Mucosa of rectum (tissue), 2 donors: ENCODE results near the gene KLHL3.

Source experiments
- H3K27ac ChIP-seq, 2 donors: one replicate each; pipeline ENCODE4 v1.7.0; 2013; ENCODE audit warnings: inconsistent platforms in 2 of 2, low read depth in 2 of 2, low read length in 2 of 2
- H3K27me3 ChIP-seq, 2 donors: one replicate each; pipeline ENCODE4 v1.7.0; 2013; ENCODE audit warnings: low read length in 2 of 2; ENCODE audit not compliant: control insufficient read depth in 2 of 2, insufficient read depth in 2 of 2
- H3K36me3 ChIP-seq, 2 donors: one replicate each; pipeline ENCODE4 v1.7.0; 2013; ENCODE audit warnings: low read length in 2 of 2; ENCODE audit not compliant: control insufficient read depth in 2 of 2, insufficient read depth in 2 of 2
- H3K4me1 ChIP-seq, 2 donors: one replicate each; pipeline ENCODE4 v1.7.0; 2013; ENCODE audit warnings: low read length in 2 of 2, mild to moderate bottlenecking in 1 of 2; ENCODE audit not compliant: control insufficient read depth in 2 of 2, insufficient read depth in 2 of 2
- H3K4me3 ChIP-seq, 2 donors: one replicate each; pipeline ENCODE4 v1.7.0; 2013; ENCODE audit warnings: low read length in 2 of 2
- H3K9ac ChIP-seq, 2 donors: one replicate each; pipeline ENCODE4 v1.7.0; 2013; ENCODE audit warnings: low read length in 2 of 2, low read depth in 1 of 2, mild to moderate bottlenecking in 1 of 2
- H3K9me3 ChIP-seq, 2 donors: one replicate each; pipeline ENCODE4 v1.7.0; 2013; ENCODE audit warnings: low read length in 2 of 2; ENCODE audit not compliant: control insufficient read depth in 2 of 2
- donor health status: healthy.
- donor health status: Normal muscosa, but diverticular disease.

Gene KLHL3

GRCh38 chr5:137672001-137672400 lies 63.9 kb downstream of the KLHL3 start:
- Histone ChIP-seq H3K27ac (no peak overlapping the region), H3K4me3 (no peak overlapping the region), H3K27me3 (no peaks in the 10 kb centered on the region), H3K9me3 (no peaks in the 10 kb centered on the region), H3K36me3 (no peaks in the 10 kb centered on the region), H3K9ac (no peak overlapping the region), H3K4me1 (no peaks in the 10 kb centered on the region)

- H3K4me3 ChIP-seq, result no peak overlapping the region
- no peaks in the 10 kb centered on the region for H3K27me3 ChIP-seq
- no peak overlapping the region for H3K9ac ChIP-seq
- H3K27ac ChIP-seq, result no peak overlapping the region
- no peaks in the 10 kb centered on the region for H3K36me3 ChIP-seq
- no peaks in the 10 kb centered on the region for H3K9me3 ChIP-seq
- H3K4me1 ChIP-seq, result no peaks in the 10 kb centered on the region
These were observed 66.1 kb downstream of the KLHL3 start for GRCh38 chr5:137669811-137670210.

GRCh38 chr5:137668637-137669036 lies 67.3 kb downstream of the KLHL3 start:
- Histone ChIP-seq H3K27me3 (no peaks in the 10 kb centered on the region), H3K9me3 (no peaks in the 10 kb centered on the region), H3K4me1 (no peaks in the 10 kb centered on the region), H3K27ac (no peak overlapping the region), H3K4me3 (no peak overlapping the region), H3K36me3 (no peaks in the 10 kb centered on the region), H3K9ac (no peak overlapping the region)

GRCh38 chr5:137667341-137667740 lies 68.5 kb downstream of the KLHL3 start:
- no peak overlapping the region for H3K9ac ChIP-seq
- no peaks in the 10 kb centered on the region for H3K27me3 ChIP-seq
- H3K9me3 ChIP-seq, result no peaks in the 10 kb centered on the region
- H3K27ac ChIP-seq, result no peak overlapping the region
- H3K4me1 ChIP-seq, result no peaks in the 10 kb centered on the region
- H3K4me3 ChIP-seq, result no peak overlapping the region
- no peaks in the 10 kb centered on the region for H3K36me3 ChIP-seq

DNA sequence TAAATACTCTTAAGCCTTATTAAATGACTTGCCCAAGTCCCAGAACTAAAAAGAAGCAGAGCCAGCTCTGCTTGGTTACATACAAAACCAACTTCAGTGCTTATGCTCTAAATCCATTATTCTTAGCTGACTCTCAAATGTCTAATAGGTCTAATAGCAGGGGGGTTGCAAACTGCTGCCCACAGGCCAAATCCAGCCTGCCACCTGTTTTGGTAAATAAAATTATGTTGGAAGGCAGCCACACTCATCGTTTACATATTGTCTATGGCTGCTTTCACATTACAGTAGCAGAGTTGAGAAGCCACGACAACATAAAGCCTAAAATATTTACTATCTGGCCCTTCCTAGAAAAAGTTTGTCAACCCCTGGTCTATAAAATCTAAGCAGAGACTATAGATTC lies 69.0 kb downstream of the KLHL3 start:
- H3K9me3 ChIP-seq, result no peaks in the 10 kb centered on the region
- no peak overlapping the region for H3K27ac ChIP-seq
- H3K4me3 ChIP-seq, result no peak overlapping the region
- H3K9ac ChIP-seq, result no peak overlapping the region
- H3K36me3 ChIP-seq, result no peaks in the 10 kb centered on the region
- H3K27me3 ChIP-seq, result no peaks in the 10 kb centered on the region
- no peaks in the 10 kb centered on the region for H3K4me1 ChIP-seq

GRCh38 chr5:137666461-137666850 lies 69.4 kb downstream of the KLHL3 start:
- Histone ChIP-seq H3K27me3 (no peaks in the 10 kb centered on the region), H3K9ac (no peak overlapping the region), H3K4me3 (no peak overlapping the region), H3K9me3 (no peaks in the 10 kb centered on the region), H3K4me1 (no peaks in the 10 kb centered on the region), H3K36me3 (no peaks in the 10 kb centered on the region), H3K27ac (no peak overlapping the region)

GRCh38 chr5:137665678-137666460 lies 70.0 kb downstream of the KLHL3 start:
- Histone ChIP-seq H3K27ac (no peak overlapping the region), H3K36me3 (no peaks in the 10 kb centered on the region), H3K4me1 (no peaks in the 10 kb centered on the region), H3K9ac (no peak overlapping the region), H3K27me3 (no peaks in the 10 kb centered on the region), H3K9me3 (no peaks in the 10 kb centered on the region), H3K4me3 (no peak overlapping the region)

DNA sequence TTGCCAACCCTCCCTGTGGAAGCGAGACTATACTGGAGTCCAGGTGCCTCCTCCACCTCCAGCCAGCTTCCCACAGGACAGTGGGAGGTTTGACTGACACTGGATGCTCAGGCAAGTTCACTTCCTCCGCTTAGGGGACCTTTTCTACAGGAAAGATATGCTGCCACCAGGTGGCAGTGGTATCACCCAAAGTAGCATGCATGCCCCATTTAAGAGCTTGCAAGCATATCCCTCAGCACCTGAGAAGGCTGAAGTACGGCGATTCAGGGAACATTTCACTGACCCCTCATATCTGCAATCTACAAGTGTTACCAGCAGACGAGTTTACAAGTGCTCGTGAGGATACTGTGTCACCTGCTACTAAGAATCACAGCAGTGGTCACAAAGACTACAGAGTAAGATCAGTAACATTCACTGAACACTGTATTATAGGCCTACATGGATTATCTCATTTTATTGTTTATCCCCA lies 75.5 kb downstream of the KLHL3 start:
- Histone ChIP-seq H3K9ac (no peak overlapping the region), H3K36me3 (no peaks in the 10 kb centered on the region), H3K4me1 (no peaks in the 10 kb centered on the region), H3K27me3 (no peaks in the 10 kb centered on the region), H3K9me3 (no peaks in the 10 kb centered on the region), H3K4me3 (no peak overlapping the region), H3K27ac (no peak overlapping the region)

DNA sequence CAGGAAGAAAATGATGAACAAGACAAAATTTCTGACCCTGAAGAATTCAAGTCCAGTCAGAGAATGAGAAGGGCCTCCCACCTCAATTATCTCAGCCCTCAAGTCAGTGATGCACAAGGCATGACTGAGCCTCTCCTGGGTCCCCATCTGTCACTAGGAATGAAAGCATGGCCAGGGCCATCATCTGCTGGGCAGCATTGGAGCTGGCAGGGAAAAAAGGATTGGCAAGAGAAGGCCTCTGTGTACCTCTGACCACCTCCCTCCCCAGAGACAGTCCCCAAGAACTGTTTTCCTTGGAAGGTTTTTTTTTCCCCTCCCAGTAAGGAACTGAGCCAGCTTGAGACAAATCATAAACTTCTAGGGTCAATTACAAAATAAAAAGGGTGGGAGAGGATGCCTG lies 76.7 kb downstream of the KLHL3 start:
- Histone ChIP-seq H3K4me3 (no peak overlapping the region), H3K9ac (no peak overlapping the region), H3K4me1 (no peaks in the 10 kb centered on the region), H3K9me3 (no peaks in the 10 kb centered on the region), H3K27ac (no peak overlapping the region), H3K36me3 (no peaks in the 10 kb centered on the region), H3K27me3 (no peaks in the 10 kb centered on the region)

DNA sequence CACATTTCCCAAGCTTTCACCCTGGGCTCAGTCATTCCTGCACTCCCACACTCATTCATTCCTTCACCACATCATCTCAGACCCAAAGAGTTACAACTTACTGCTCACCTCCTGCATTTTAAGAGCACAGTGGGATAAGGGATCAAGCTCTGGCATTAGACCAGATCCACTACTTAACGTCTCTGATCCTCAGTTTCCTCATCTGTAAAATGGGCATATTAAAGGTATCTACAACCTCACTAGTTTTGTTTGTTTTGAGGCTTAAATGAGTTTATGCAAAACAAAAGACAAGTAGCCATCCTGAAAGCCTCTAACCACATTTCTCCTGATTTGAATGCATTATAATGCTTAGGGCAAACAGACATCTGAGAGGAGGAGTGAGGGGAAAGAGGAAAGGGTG lies 77.6 kb downstream of the KLHL3 start:
- Histone ChIP-seq H3K4me1 (no peaks in the 10 kb centered on the region), H3K4me3 (no peak overlapping the region), H3K36me3 (no peaks in the 10 kb centered on the region), H3K9ac (no peak overlapping the region), H3K9me3 (no peaks in the 10 kb centered on the region), H3K27me3 (no peaks in the 10 kb centered on the region), H3K27ac (no peak overlapping the region)
